RWPE2 (cell line): Measurements from ENCODE around the gene PPARD.

Experiments
- ATAC-seq: fragments of 200-7000 bp; cut with Tn5 transposase; 3 replicates; pipeline ENCODE4 v1.9.1; 2021; ENCODE audit warnings: low read depth
- DNase-seq: peaks from one replicate; pipeline ENCODE4 v3.0.0-alpha.2; 2020; ENCODE audit warnings: low spot score
- H3K27ac ChIP-seq: fragments of 450-650 bp; 2 replicates; pipeline ENCODE4 v1.5.1; 2017; ENCODE audit warnings: mild to moderate bottlenecking; ENCODE audit not compliant: poor library complexity, severe bottlenecking
- H3K27me3 ChIP-seq: fragments of 250-450 bp; sonication (Bioruptor Pico); 2 replicates; pipeline ENCODE4 v1.5.1; 2021; ENCODE audit warnings: mild to moderate bottlenecking, moderate library complexity; ENCODE audit not compliant: insufficient read depth, poor library complexity, severe bottlenecking
- H3K36me3 ChIP-seq: fragments of 250-450 bp; sonication (Bioruptor Pico); 2 replicates; pipeline ENCODE4 v1.5.1; 2020; ENCODE audit warnings: low read depth, mild to moderate bottlenecking, moderate library complexity
- H3K4me1 ChIP-seq: fragments of 250-450 bp; sonication (Bioruptor Pico); 2 replicates; pipeline ENCODE4 v1.5.1; 2021; ENCODE audit warnings: mild to moderate bottlenecking, moderate library complexity; ENCODE audit not compliant: insufficient read depth, poor library complexity, severe bottlenecking
- H3K4me3 ChIP-seq: fragments of 250-450 bp; sonication (Bioruptor Pico); 2 replicates; pipeline ENCODE4 v1.5.1; 2021; ENCODE audit warnings: mild to moderate bottlenecking, moderate library complexity; ENCODE audit not compliant: severe bottlenecking
- H3K9me3 ChIP-seq: fragments of 250-450 bp; sonication (Bioruptor Pico); 2 replicates; pipeline ENCODE4 v1.5.1; 2021; ENCODE audit warnings: mild to moderate bottlenecking, moderate library complexity; ENCODE audit not compliant: severe bottlenecking
- CTCF ChIP-seq: fragments of 450-650 bp; IDR thresholded peaks from one replicate; pipeline ENCODE4 v1.5.1; 2017; ENCODE audit warnings: mild to moderate bottlenecking, moderate library complexity; ENCODE audit not compliant: poor library complexity, severe bottlenecking

PPARD gene

GRCh38 chr6:35372633-35373032 is 30.3 kb downstream of the PPARD start:
- Histone ChIP-seq H3K4me3 (no peak overlapping the region), H3K27ac (no peak overlapping the region), H3K36me3 (no peaks in the 10 kb centered on the region), H3K27me3 (no peaks in the 10 kb centered on the region), H3K4me1 (peaks cover 31% of the 10 kb centered on the region), H3K9me3 (no peaks in the 10 kb centered on the region)
- TF ChIP-seq CTCF: no peak
- DNase-seq: no peak
- ATAC-seq: no peak

DNA sequence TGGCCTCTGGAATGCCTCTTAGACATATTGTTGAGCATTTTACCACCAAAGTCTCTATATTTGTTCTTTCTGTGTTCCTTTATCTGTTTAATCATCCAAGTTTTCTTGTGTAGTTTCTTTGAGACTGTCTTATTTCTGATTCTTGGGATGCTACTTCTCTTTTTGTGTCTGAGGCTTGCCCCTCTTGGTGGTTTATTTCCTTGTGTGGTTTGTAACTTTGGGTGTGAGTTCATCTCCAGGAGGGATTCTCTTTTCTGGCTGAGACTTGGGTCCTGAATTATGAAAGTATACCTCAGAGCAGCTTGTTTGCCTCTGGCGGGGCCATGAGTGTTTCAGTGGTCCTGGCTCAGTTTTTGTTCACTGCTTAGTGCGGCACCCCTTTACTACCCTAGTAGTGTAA is 33.9 kb downstream of the PPARD start:
- ATAC-seq: no peak
- Histone ChIP-seq H3K27ac (no peak overlapping the region), H3K4me3 (no peak overlapping the region), H3K36me3 (peaks cover 4% of the 10 kb centered on the region; the same call in 1 of the 2 replicates), H3K4me1 (no peaks in the 10 kb centered on the region), H3K27me3 (no peaks in the 10 kb centered on the region), H3K9me3 (no peaks in the 10 kb centered on the region)
- TF ChIP-seq CTCF: no peak
- no peak for DNase-seq

- Histone ChIP-seq H3K27me3 (no peaks in the 10 kb centered on the region), H3K4me1 (no peaks in the 10 kb centered on the region), H3K4me3 (no peak overlapping the region), H3K27ac (no peak overlapping the region), H3K36me3 (peaks cover 4% of the 10 kb centered on the region; the same call in 1 of the 2 replicates), H3K9me3 (no peaks in the 10 kb centered on the region)
- no peak for DNase-seq
- TF ChIP-seq CTCF: no peak
- no peak for ATAC-seq
These were observed 34.6 kb downstream of the PPARD start for GRCh38 chr6:35377002-35377401.

- H3K27ac ChIP-seq: no peak overlapping the region
- TF ChIP-seq CTCF: no peak
- no peaks in the 10 kb centered on the region for H3K27me3 ChIP-seq
- ATAC-seq (no peak), DNase-seq (no peak)
- H3K4me1 ChIP-seq: no peaks in the 10 kb centered on the region
- H3K36me3 ChIP-seq: peaks cover 4% of the 10 kb centered on the region; the same call in 1 of the 2 replicates
- H3K9me3 ChIP-seq: no peaks in the 10 kb centered on the region
- no peak overlapping the region for H3K4me3 ChIP-seq
These were observed 35.9 kb downstream of the PPARD start for GRCh38 chr6:35378261-35378660.

DNA sequence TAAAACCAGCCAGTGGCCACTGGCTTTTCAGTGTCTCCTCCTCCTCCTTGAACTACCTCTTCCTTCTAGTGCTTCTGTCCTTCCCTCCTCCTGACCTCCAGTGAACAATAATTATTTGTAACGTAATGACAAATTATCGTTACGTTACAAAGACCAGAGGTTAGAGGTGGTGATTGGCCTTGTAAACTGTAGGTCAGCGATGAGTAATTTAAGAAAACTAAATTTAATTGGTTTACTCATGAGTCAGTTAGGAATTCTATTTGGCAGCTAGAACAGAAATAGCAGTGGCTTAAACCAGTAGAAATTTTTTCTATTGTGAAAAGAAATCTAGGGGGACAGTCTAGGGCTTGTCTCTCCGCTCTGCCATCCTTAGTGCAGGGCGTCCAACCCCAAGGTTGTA is 38.8 kb downstream of the PPARD start:
- no peaks in the 10 kb centered on the region for H3K27me3 ChIP-seq
- ATAC-seq: no peak
- no peak for TF ChIP-seq CTCF
- H3K36me3 ChIP-seq: peaks cover 4% of the 10 kb centered on the region; the same call in 1 of the 2 replicates
- no peak overlapping the region for H3K4me3 ChIP-seq
- H3K9me3 ChIP-seq: no peaks in the 10 kb centered on the region
- H3K27ac ChIP-seq: no peak overlapping the region
- no peak for DNase-seq
- H3K4me1 ChIP-seq: no peaks in the 10 kb centered on the region
